GM18951 (cell line): ENCODE results near the gene ATPAF2.

Experiments used
- POLR2A ChIP-seq: IDR thresholded peaks from 4 replicates; pipeline ENCODE4 v1.6.1; 2011; ENCODE audit warnings: mild to moderate bottlenecking; ENCODE audit not compliant: insufficient read length, insufficient read depth; ENCODE audit errors: extremely low read depth
- in situ Hi-C: fragments of 300-500 bp; cut with MboI; formaldehyde crosslinking; loops from one replicate; pipeline ENCODE4 v1.12.0; 2022; ENCODE audit warnings: low sequenced_read_pairs, mixed read lengths, inconsistent platforms; ENCODE audit not compliant: unreplicated experiment

ATPAF2 gene

GRCh38 chr17:17994271-17995069 lies 44.5 kb downstream of the ATPAF2 start:
- TF ChIP-seq POLR2A, result no peak
- in situ Hi-C loops, result no loop called here

GRCh38 chr17:17993852-17994251 lies 45.1 kb downstream of the ATPAF2 start:
- no peak for TF ChIP-seq POLR2A
- in situ Hi-C loops, result no loop called here

- no peak for TF ChIP-seq POLR2A
- in situ Hi-C loops, result no loop called here
Measured at GRCh38 chr17:17993366-17993765, 45.6 kb downstream of the ATPAF2 start.

GRCh38 chr17:17990282-17990681 lies 48.7 kb downstream of the ATPAF2 start:
- in situ Hi-C loops, result no loop called here
- no peak for TF ChIP-seq POLR2A

- in situ Hi-C loops, result no loop called here
Measured at GRCh38 chr17:17989618-17990017, 49.4 kb downstream of the ATPAF2 start.

GRCh38 chr17:17989081-17989480 lies 49.9 kb downstream of the ATPAF2 start:
- TF ChIP-seq POLR2A, result no peak
- in situ Hi-C loops, result no loop called here

More at GRCh38 chr17:17989618-17990017, 49.4 kb downstream of the ATPAF2 start:
- TF ChIP-seq POLR2A, result no peak

GRCh38 chr17:17988427-17988945 lies 50.5 kb downstream of the ATPAF2 start:
- no peak for TF ChIP-seq POLR2A
- in situ Hi-C loops, result no loop called here

GRCh38 chr17:17987901-17988300 lies 51.1 kb downstream of the ATPAF2 start:
- no peak for TF ChIP-seq POLR2A
- in situ Hi-C loops, result no loop called here

GRCh38 chr17:17987187-17987896 lies 51.6 kb downstream of the ATPAF2 start:
- in situ Hi-C loops, result no loop called here
- no peak for TF ChIP-seq POLR2A

GRCh38 chr17:17985555-17985954 lies 53.4 kb downstream of the ATPAF2 start:
- TF ChIP-seq POLR2A, result no peak
- in situ Hi-C loops, result no loop called here

GRCh38 chr17:17985153-17985552 lies 53.8 kb downstream of the ATPAF2 start:
- TF ChIP-seq POLR2A, result no peak
- in situ Hi-C loops, result no loop called here

- in situ Hi-C loops, result no loop called here
Measured at GRCh38 chr17:17983776-17984175, 55.2 kb downstream of the ATPAF2 start.

GRCh38 chr17:17983376-17983775 lies 55.6 kb downstream of the ATPAF2 start:
- no peak for TF ChIP-seq POLR2A
- in situ Hi-C loops, result no loop called here

More at GRCh38 chr17:17983776-17984175, 55.2 kb downstream of the ATPAF2 start:
- no peak for TF ChIP-seq POLR2A

- TF ChIP-seq POLR2A, result no peak
- in situ Hi-C loops, result no loop called here
Measured at GRCh38 chr17:17982801-17983200, 56.2 kb downstream of the ATPAF2 start.
